Cardiac fibroblast (primary cell): ENCODE measurements around the gene CNGB1.

Source experiments
- DNase-seq, 2 donors: peaks; one replicate each; pipeline versions ENCODE4 v3.0.0 to v3.0.0-alpha.2; 2010; ENCODE audit warnings: low read depth in 2 of 2
- H3K4me3 ChIP-seq, 2 donors: replicated peaks in 1 of 2; 1 replicate in 1 of 2; 2 replicates in 1 of 2; pipeline ENCODE4 v1.5.1; 2011; ENCODE audit warnings: low read depth in 2 of 2, low read length in 2 of 2, mild to moderate bottlenecking in 2 of 2, moderate library complexity in 1 of 2
- TF ChIP-seq, protein P1 (sequence below): IDR thresholded peaks from one replicate; pipeline ENCODE4 v1.5.1; 2011; ENCODE audit warnings: low read depth, mild to moderate bottlenecking, low read length, inconsistent platforms

Gene CNGB1

DNA sequence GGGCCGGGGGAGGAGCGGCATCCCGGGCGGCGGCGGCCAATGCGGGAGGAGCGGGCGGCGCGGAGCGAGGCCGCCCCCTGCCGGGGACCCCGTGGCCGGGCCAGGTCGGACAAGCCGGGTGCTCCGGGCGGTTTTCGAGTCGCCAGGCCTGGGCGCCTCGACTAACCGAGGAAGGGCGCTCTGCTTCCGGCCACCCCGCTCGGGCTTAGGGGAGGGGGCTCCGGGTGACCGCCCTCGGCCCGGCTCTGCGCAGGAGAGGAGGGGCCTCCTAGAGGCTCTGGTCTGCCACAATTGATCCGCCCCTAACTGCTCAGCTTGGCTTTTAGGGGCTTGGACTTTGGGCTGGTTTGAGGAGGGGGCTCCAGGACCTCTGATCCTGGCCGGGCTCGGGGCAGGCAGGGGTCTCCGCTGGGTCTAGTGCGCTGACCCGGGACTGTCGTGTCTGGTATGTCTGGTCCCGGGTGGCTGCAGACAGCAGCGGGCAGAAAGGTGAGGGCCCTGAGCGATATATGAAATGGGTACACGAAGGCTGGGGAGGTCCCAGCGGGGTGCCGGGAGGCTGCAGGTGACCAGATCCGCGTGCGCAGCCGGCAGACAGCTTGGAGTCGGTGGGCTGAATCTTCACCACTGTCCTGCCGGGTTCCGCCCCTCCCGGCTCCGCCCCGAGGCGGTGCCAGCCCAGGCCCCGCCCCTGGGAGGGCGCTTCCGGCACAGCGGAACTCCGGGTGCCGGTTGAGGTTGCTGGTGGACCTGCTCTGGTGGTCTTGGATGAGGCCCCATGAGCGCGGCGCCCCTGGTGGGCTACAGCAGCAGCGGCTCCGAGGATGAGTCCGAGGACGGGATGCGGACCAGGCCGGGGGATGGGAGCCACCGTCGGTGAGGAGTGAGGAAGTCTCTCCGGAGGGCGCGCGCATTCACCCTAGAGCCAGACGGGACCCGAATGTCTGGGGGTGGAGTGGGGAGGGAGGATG is 30.1 kb upstream of the CNGB1 start, which contains the start of gene USB1:
Gene USB1, plus strand, starts transcription at position 702 of the 971 bp plus-strand sequence. Its CDS starts 77 bp downstream, at position 779.
- TF ChIP-seq, protein P1, sequence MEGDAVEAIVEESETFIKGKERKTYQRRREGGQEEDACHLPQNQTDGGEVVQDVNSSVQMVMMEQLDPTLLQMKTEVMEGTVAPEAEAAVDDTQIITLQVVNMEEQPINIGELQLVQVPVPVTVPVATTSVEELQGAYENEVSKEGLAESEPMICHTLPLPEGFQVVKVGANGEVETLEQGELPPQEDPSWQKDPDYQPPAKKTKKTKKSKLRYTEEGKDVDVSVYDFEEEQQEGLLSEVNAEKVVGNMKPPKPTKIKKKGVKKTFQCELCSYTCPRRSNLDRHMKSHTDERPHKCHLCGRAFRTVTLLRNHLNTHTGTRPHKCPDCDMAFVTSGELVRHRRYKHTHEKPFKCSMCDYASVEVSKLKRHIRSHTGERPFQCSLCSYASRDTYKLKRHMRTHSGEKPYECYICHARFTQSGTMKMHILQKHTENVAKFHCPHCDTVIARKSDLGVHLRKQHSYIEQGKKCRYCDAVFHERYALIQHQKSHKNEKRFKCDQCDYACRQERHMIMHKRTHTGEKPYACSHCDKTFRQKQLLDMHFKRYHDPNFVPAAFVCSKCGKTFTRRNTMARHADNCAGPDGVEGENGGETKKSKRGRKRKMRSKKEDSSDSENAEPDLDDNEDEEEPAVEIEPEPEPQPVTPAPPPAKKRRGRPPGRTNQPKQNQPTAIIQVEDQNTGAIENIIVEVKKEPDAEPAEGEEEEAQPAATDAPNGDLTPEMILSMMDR: peak; percentile 26
- H3K4me3 ChIP-seq: peak within 1 kb of the TSS; percentile 78 to 89
- peak; percentile 78 to 83 for DNase-seq

DNA sequence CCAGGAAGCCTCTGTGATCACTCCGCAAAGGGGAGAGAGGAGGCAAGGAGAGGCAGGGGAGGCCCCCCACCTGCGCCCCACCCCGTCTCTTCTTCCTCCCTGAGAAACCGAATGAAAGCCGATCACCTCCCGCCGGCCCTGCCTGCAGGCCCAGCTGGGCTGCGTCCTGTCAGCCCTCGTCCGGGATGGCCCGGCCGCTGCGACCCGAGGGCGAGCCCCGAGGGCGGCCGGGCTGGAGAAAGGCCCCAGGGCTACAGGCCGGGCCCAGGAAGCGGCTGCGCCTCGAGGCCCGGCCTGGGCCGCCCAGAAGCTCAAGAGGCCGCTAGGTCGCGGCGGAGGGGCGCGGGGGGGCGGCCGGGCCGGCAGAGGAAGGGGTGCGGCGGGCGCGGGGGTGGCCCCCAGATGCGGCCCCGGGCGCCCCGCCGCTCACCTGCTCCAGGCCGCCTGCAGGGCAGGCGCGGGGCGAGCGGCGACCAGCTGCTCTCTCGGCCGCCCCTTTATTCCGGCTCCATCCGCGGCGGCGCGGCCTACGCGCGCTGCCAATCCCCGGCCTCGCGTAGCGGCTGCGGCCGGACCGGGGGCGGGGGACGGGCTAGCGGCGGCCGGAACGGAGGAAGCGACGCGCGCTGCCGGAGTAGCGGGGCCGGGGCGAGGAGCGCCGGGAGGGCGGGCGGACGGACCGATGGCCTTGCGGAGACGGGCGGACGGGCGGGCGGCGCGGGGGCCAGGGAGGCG is 29.2 kb upstream of the CNGB1 start, which contains the start of gene ZNF319:
Gene ZNF319, minus strand, starts transcription at position 702 of the 735 bp plus-strand sequence. CDS start 2,407 bp downstream, outside the sequence.
- H3K4me3 ChIP-seq: peak within 1 kb of the TSS; percentile 78 to 89
- TF ChIP-seq, protein P1: no peak
- DNase-seq: no peak

DNA sequence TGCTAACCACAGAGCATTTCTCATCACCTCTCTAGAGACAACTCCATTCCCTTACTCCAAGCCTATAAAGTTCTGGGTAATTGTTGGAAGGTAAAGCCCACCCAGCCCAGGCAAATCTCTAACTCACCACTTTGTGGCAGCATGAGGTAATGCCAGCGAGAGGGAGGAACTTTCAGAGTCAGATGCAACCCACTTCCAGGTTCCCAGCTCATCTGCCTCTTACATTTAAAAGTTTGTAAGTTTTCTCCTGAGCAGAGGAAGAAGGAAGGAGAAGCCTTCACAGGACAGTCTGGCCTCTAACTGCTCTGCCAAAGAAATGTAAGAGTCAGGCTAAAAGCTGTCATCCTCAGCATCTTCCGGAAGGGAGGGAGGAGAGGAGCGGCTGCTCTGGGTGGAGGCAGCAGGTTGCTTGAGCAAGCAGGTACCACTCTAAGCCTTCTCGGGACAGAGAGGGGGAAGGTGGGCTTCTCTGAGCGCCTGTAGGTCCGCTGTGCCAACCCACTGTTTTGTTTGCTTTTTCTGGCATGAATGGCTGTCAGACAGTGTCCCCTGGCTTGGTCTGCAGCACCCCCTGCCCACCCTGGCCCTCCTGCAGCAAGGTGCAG is 28.5 kb upstream of the CNGB1 start:
- H3K4me3 ChIP-seq: peak overlapping the region; percentile 53 to 89
- peak in 1 of 2 donors; percentile 53 for DNase-seq
- TF ChIP-seq, protein P1: peak; percentile 13

DNA sequence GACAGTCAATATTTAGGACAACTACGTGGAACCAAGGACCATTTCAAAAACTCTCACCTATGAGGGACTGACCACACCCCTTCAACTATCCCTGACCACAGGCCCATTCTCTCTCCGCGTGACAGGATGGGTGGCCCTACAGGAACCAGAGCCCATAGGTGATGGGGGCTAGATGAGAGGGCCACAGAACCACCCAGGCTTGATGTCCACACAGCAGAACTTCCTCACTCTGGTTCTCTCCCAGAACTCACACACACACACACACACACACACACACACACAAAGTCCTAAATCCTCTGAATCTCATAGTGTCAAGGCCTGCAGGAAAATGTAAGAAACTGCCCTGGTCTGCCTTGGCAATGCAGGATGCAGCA is 28.1 kb upstream of the CNGB1 start:
- peak in 1 of 2 donors; percentile 35 for DNase-seq
- TF ChIP-seq, protein P1: no peak
- peak overlapping the region in 1 of 2 donors; percentile 89 for H3K4me3 ChIP-seq

DNA sequence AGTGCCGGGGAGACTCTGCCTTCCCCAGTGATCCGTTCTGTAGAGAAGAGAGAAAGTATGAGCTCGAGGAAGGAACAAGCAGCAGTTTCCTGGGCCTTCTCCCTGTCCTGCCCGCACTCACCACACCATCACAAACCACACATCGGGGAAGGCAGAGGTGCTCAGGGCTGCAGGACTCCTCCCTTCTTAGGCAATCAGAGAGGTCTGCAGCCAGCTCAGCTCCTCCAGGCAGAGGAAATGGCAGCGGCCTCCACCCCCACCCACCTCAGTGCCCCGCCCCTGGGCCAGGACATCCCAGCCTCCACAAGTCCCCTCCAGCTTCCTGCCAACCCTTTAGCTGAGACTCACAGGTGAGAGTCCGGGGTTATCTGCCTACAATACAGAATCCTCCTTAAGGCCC is 27.6 kb upstream of the CNGB1 start:
- H3K4me3 ChIP-seq: no peak overlapping the region
- peak; percentile 49 to 60 for DNase-seq
- TF ChIP-seq, protein P1: no peak

DNA sequence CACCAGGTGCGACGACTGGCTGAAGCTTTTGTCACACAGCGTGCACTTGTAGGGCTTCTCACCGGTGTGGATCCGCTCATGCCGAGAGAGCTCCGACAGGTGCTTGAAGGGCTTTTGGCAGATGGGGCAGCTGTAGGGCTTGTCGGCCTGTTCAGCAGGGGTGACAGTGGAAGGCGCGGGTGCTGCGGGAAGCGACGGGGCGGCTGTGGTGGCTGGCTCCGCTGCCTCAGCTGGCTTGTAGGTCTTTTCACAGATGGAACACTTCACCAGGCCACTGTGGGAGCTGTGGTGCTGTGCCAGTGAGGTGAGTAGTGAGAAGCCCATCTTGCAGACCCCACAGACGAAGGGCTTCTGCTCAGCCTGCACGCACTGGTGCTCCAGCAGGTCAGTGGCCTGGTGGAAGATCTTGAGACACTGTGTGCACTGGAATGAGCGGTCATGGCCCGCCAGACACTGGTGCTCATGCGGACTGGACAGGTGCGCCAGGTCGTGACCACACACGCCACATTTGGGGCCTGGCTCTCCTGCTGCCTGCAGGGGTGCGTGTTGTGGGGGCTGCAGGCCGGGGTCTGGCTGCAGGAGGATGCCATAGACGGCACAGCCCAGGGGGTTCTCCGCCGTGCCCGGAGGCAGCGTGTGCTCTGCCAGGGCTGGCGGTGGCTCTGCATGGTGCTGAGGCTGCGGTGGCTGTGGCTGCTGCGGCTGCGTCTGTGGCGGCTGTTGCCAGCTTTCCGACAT is 26.8 kb upstream of the CNGB1 start:
- no peak for DNase-seq
- TF ChIP-seq, protein P1: no peak
- no peak overlapping the region for H3K4me3 ChIP-seq
